ENCODE data around the gene RNASEH1. TPM values are rescaled to one million over a fixed set of nuclear protein-coding genes. Genes with fewer than 3 reads are reported as not detected.

The RNASEH1 gene
- total and polyA plus RNA-seq, 2 of the 13 experiments (the other 11 are each of a cell fraction or from before 2014, with no cell fraction given): 14.5 to 57.4 TPM

- TF ChIP-seq AFF4 (CRISPR knock-in tag; IDR thresholded peaks at IDR 0.05) (peak; percentile 75; the same call in 1 of the 2 replicates), HNRNPH1 (optimal IDR thresholded peaks at IDR 0.05; ENCODE audit: low read depth, low read length) (peak; percentile 26), ZSCAN21 (CRISPR knock-in tag; IDR thresholded peaks at IDR 0.05; ENCODE audit: borderline replicate concordance) (peak; percentile 64), NFE2L1 (CRISPR knock-in tag; IDR thresholded peaks at IDR 0.05; ENCODE audit: borderline replicate concordance) (0 out of 2 replicates have a peak, but pooled peaks have one; percentile 2), PAXIP1 (CRISPR knock-in tag; conservative IDR thresholded peaks at IDR 0.05) (no peak), RBFOX2 (IDR thresholded peaks at IDR 0.05; ENCODE audit: low read depth, low read length) (peak; percentile 77), HOXA3 (CRISPR knock-in tag; IDR thresholded peaks at IDR 0.05) (no peak), TEAD3 (CRISPR knock-in tag; optimal IDR thresholded peaks at IDR 0.05; ENCODE audit: borderline replicate concordance) (peak; percentile 8), HNF1B (CRISPR knock-in tag; IDR thresholded peaks at IDR 0.05) (0 out of 2 replicates have a peak, but pooled peaks have one; percentile 23), ZNF737 (CRISPR knock-in tag; IDR thresholded peaks at IDR 0.05; ENCODE audit: borderline replicate concordance) (no peak; the same call in 1 of the 2 replicates), ZNF317 (CRISPR knock-in tag; IDR thresholded peaks at IDR 0.05) (no peak), HDAC6 (IDR thresholded peaks at IDR 0.05; ENCODE audit: low read depth, low read length) (peak; percentile 38; the same call in 1 of the 2 replicates), FOXC1 (CRISPR knock-in tag; IDR thresholded peaks at IDR 0.05; ENCODE audit: borderline replicate concordance) (no peak), MEF2D (CRISPR knock-in tag; IDR thresholded peaks at IDR 0.05) (0 out of 2 replicates have a peak, but pooled peaks have one; percentile 47), ZNF501 (CRISPR knock-in tag; IDR thresholded peaks at IDR 0.05) (peak; percentile 5; the same call in 1 of the 2 replicates), ZNF557 (CRISPR knock-in tag; IDR thresholded peaks at IDR 0.05) (no peak), BRD4 (CRISPR knock-in tag; IDR thresholded peaks at IDR 0.05) (peak; percentile 40; the same call in 1 of the 2 replicates), ZNF234 (CRISPR knock-in tag; conservative IDR thresholded peaks at IDR 0.05) (0 out of 2 replicates have a peak, but pooled peaks have one; percentile 16), MYNN (CRISPR knock-in tag; IDR thresholded peaks at IDR 0.05; ENCODE audit: low read depth) (no peak)
Measured at GRCh38 chr2:3575534-3576262, 17.6 kb upstream of the RNASEH1 start (continued).

All from HepG2 (cell line).